Measurements from ENCODE around the gene COL4A6. TPM values are rescaled to one million over a fixed set of nuclear protein-coding genes. Genes with fewer than 3 reads are reported as not detected.

The COL4A6 gene
- total and polyA plus RNA-seq, 10 of the 15 experiments (the other 5 are each of a cell fraction or from before 2014, with no cell fraction given): 0.02 to 0.56 (median 0.05) TPM; not detected in 3

DNA sequence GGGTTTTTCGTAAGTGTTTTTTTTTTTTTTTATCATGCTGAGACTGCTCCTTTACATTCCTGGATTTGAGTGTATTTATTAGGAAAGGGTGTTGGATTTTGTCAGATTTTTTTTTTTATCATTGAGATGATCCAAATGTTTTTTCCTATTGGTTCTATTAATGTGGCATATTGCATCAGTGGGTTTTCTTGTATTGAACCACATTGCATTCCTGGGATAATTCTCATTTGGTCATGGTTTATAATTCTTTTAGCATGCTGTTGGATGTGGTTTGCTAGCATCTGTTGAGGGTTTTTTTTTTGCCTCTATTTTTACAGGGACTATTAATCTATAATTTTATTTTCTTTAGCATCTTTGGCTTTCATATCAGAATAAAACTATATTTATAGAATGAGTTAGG, 30.3 kb upstream of the COL4A6 start:
- H3K4me2 ChIP-seq (ENCODE audit: control insufficient read depth, insufficient read depth): no peak overlapping the region
- H3K36me3 ChIP-seq (ENCODE audit: control insufficient read depth in 2 of 2, insufficient read depth in 2 of 2, low read length in 1 of 2): no peaks in the 10 kb centered on the region
- no peaks in the 10 kb centered on the region for H3K79me2 ChIP-seq (ENCODE audit: control insufficient read depth, insufficient read depth, low read length)
- in situ Hi-C loops (cut with MboI) (no loop called here), intact Hi-C loops (cut with micrococcal nuclease; ENCODE audit: unreplicated experiment) (no loop called here)
- CTCF ChIA-PET: no interaction called here
- SMC1A ChIA-PET (ENCODE audit: uncharacterized antibody, unreplicated experiment): no interaction called here
- H3K27me3 ChIP-seq (replicated peaks in 1 of 2; ENCODE audit: control insufficient read depth in 2 of 2, insufficient read depth in 2 of 2, low read length in 1 of 2): no peaks in the 10 kb centered on the region
- ATAC-seq: no peak
- RAD21 ChIA-PET (ENCODE audit: unreplicated experiment): no interaction called here
- no peak for DNase-seq (ENCODE audit: low read depth, low spot score)
- no peak for FAIRE-seq
- no peak overlapping the region for H2AFZ ChIP-seq (ENCODE audit: control insufficient read depth, low read depth, low read length)
- H3K4me3 ChIP-seq: no peak overlapping the region
- H3K4me1 ChIP-seq (ENCODE audit: control insufficient read depth, insufficient read depth, low read length): no peaks in the 10 kb centered on the region
- H4K20me1 ChIP-seq (ENCODE audit: control insufficient read depth, insufficient read depth): no peaks in the 10 kb centered on the region
- no peaks in the 10 kb centered on the region for H3K9me3 ChIP-seq (replicated peaks; ENCODE audit: control insufficient read depth, insufficient read depth, low read length)
- 0% methylated on average over 1 of the region's 1 CpG for WGBS (ENCODE audit: insufficient coverage, insufficient replicate concordance, low lambda C conversion rate, missing lambda C conversion rate)
- no peak overlapping the region for H3K9ac ChIP-seq (ENCODE audit: control insufficient read depth, insufficient read depth, low read length)
- no TSS peak for BruUV-seq (replicated peaks)
- POLR2A ChIA-PET: no interaction called here
- no peak overlapping the region for H3K27ac ChIP-seq (ENCODE audit: control insufficient read depth, insufficient read depth)
- no peak for TF ChIP-seq SMC3 (IDR thresholded peaks at IDR 0.05; ENCODE audit: borderline replicate concordance, low read length)
- no peak for TF ChIP-seq RAD21 (IDR thresholded peaks at IDR 0.05; ENCODE audit: insufficient read depth, low read depth, low read length)
- no peak for TF ChIP-seq PAX5 (IDR thresholded peaks at IDR 0.05; ENCODE audit: borderline replicate concordance, low read depth, low read length)
- TF ChIP-seq, protein P1, sequence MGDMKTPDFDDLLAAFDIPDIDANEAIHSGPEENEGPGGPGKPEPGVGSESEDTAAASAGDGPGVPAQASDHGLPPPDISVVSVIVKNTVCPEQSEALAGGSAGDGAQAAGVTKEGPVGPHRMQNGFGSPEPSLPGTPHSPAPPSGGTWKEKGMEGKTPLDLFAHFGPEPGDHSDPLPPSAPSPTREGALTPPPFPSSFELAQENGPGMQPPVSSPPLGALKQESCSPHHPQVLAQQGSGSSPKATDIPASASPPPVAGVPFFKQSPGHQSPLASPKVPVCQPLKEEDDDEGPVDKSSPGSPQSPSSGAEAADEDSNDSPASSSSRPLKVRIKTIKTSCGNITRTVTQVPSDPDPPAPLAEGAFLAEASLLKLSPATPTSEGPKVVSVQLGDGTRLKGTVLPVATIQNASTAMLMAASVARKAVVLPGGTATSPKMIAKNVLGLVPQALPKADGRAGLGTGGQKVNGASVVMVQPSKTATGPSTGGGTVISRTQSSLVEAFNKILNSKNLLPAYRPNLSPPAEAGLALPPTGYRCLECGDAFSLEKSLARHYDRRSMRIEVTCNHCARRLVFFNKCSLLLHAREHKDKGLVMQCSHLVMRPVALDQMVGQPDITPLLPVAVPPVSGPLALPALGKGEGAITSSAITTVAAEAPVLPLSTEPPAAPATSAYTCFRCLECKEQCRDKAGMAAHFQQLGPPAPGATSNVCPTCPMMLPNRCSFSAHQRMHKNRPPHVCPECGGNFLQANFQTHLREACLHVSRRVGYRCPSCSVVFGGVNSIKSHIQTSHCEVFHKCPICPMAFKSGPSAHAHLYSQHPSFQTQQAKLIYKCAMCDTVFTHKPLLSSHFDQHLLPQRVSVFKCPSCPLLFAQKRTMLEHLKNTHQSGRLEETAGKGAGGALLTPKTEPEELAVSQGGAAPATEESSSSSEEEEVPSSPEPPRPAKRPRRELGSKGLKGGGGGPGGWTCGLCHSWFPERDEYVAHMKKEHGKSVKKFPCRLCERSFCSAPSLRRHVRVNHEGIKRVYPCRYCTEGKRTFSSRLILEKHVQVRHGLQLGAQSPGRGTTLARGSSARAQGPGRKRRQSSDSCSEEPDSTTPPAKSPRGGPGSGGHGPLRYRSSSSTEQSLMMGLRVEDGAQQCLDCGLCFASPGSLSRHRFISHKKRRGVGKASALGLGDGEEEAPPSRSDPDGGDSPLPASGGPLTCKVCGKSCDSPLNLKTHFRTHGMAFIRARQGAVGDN (IDR thresholded peaks at IDR 0.05): no peak
- TF ChIP-seq LARP7 (IDR thresholded peaks at IDR 0.05): no peak
- TF ChIP-seq PML (IDR thresholded peaks at IDR 0.05; ENCODE audit: low read length): no peak
- no peak for TF ChIP-seq SMAD5 (IDR thresholded peaks at IDR 0.05; ENCODE audit: low read depth)
- no peak for TF ChIP-seq NBN (IDR thresholded peaks at IDR 0.05)
- no peak for TF ChIP-seq FOXK2 (IDR thresholded peaks at IDR 0.05)
